ENCODE data around the gene SPATA32.

SPATA32 gene

GRCh38 chr17:45228763-45229539 lies 32.9 kb downstream of the SPATA32 start:
- DNase-seq (ENCODE audit: low read depth in 2 of 2), result peak; percentile 73 to 83

- DNase-seq (ENCODE audit: low read depth in 2 of 2), result no peak
These were observed 33.8 kb downstream of the SPATA32 start for GRCh38 chr17:45227926-45228762.

- no peak for DNase-seq (ENCODE audit: low read depth in 2 of 2)
These were observed 34.6 kb downstream of the SPATA32 start for GRCh38 chr17:45227101-45227925.

- DNase-seq (ENCODE audit: low read depth in 2 of 2), result no peak
These were observed 35.3 kb downstream of the SPATA32 start for GRCh38 chr17:45226576-45226975.

- peak; percentile 94 for DNase-seq (ENCODE audit: low read depth in 2 of 2)
These were observed 35.8 kb downstream of the SPATA32 start for GRCh38 chr17:45225964-45226530.

- DNase-seq (ENCODE audit: low read depth in 2 of 2), result no peak
These were observed 36.7 kb downstream of the SPATA32 start for GRCh38 chr17:45225051-45225700.

- DNase-seq (ENCODE audit: low read depth in 2 of 2), result no peak
These were observed 37.2 kb downstream of the SPATA32 start for GRCh38 chr17:45224671-45225050.

- DNase-seq (ENCODE audit: low read depth in 2 of 2), result peak in 1 of 2 donors; percentile 43
These were observed 38.1 kb downstream of the SPATA32 start for GRCh38 chr17:45223539-45224528.

GRCh38 chr17:45222996-45223538 lies 38.8 kb downstream of the SPATA32 start:
- no peak for DNase-seq (ENCODE audit: low read depth in 2 of 2)

GRCh38 chr17:45222289-45222995 lies 39.5 kb downstream of the SPATA32 start:
- DNase-seq (ENCODE audit: low read depth in 2 of 2), result peak in 1 of 2 donors; percentile 62

GRCh38 chr17:45222014-45222288 lies 39.9 kb downstream of the SPATA32 start:
- DNase-seq (ENCODE audit: low read depth in 2 of 2), result no peak

- peak in 1 of 2 donors; percentile 45 for DNase-seq (ENCODE audit: low read depth in 2 of 2)
These were observed 40.5 kb downstream of the SPATA32 start, which contains the start of gene FMNL1 for GRCh38 chr17:45221081-45222013. FMNL1 (plus strand) TSS chr17:45221885; CDS start chr17:45222125, 240 bp downstream.

- DNase-seq (ENCODE audit: low read depth in 2 of 2), result no peak
These were observed 41.8 kb downstream of the SPATA32 start for GRCh38 chr17:45220079-45220478.

GRCh38 chr17:45218895-45219661 lies 42.8 kb downstream of the SPATA32 start:
- DNase-seq (ENCODE audit: low read depth in 2 of 2), result peak; percentile 88 to 89

All from activated CD4-positive, alpha-beta T cell treated with anti-CD3 and anti-CD28 coated beads for 24 hours (primary cell).